Erythroblast (primary cell): ENCODE measurements around the gene PLGRKT.
"Not testable (repeated sequence)": the region's sequence is repeated elsewhere in the genome, so short reads cannot be mapped to it uniquely, and the experiment has no call there.

Experiments used
- DNase-seq, 2 experiments: peaks; one replicate each; lab custom pipeline; 2025; lab: John Stamatoyannopoulos, UW
- GATA1 ChIP-seq: IDR thresholded peaks from 2 replicates; pipeline ENCODE4 v1.6.1; 2011; ENCODE audit warnings: low read depth, mild to moderate bottlenecking, control low read depth, low read length, moderate library complexity
- POLR2A ChIP-seq: IDR thresholded peaks from 2 replicates; pipeline ENCODE4 v1.6.1; 2011; ENCODE audit warnings: mild to moderate bottlenecking, low read length

PLGRKT gene

GRCh38 chr9:5466766-5467165 lies 29.0 kb upstream of the PLGRKT start:
- no peak for DNase-seq
- no peak for TF ChIP-seq POLR2A
- TF ChIP-seq GATA1 = no peak

DNA sequence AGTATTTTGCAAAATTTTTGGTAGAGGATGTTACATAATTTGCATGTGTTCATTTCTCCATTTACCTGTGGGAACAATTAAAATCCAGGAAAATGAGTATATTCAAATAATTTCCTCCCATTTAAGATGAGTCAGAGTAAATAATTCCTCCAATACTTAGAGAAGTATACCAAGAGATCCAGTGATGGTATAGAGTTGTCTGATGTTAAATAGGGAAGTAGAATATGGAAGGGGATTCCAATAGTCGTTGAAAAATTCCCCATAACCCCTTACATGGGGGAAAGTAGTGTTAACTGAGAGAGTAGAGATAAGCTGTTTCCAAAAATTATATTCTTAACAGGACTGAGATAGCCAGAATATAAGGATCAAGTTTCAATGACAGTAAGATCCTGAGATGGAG lies 28.3 kb upstream of the PLGRKT start:
- TF ChIP-seq POLR2A (no peak), GATA1 (no peak)
- no peak for DNase-seq

GRCh38 chr9:5464831-5465330 lies 27.2 kb upstream of the PLGRKT start:
- DNase-seq = not testable (repeated sequence)

- no peak for DNase-seq
- no peak for TF ChIP-seq GATA1
- TF ChIP-seq POLR2A = no peak
Measured at GRCh38 chr9:5460157-5460556, 22.4 kb upstream of the PLGRKT start.

DNA sequence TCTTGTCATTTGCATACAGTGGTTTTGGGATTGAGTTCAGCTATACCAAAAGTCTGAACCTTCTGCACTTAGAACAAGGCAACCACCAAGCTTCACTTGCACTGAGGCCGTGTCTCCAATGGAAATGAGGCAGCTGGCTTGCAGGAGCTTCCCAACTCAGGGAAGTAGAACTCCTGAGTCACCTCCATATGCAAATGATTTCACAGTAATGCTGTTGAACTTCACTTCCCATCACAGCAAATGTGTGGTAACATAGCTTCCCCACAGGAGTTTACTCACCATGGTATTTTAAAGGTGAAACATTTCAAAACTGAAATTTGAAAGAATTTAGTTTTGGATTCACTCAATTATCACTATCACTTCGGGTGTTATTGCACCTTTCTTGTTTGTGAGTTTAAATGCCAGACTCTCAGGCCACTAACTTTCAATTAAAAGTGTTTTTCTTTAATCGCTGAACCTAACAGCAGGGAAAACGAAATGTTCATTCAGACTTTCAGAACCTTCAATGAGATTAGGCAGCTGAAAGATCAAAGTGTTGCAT lies 21.6 kb upstream of the PLGRKT start:
- peak in 1 of 2 experiments; percentile 13 for DNase-seq
- no peak for TF ChIP-seq GATA1
- TF ChIP-seq POLR2A = no peak

DNA sequence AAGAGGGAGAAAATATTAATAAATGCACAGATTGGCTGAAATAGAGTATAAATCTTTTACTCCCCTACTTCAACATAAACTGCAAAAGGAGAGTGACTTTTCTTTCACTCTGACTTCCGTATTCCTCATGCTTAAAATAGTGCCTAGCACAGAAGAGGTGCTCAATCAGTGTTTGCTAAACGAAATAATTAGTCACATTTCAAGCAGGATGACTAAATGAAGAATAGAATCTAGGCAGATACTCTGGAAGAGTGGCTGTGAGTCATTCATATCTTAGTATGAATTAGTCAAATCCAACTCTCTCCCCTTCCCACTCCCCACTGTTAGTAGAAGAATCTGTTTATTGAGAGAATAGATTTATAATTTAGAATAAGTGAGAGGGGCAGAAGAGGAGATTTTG lies 17.5 kb upstream of the PLGRKT start:
- TF ChIP-seq GATA1 = no peak
- no peak for TF ChIP-seq POLR2A
- DNase-seq = peak in 1 of 2 experiments; percentile 7

DNA sequence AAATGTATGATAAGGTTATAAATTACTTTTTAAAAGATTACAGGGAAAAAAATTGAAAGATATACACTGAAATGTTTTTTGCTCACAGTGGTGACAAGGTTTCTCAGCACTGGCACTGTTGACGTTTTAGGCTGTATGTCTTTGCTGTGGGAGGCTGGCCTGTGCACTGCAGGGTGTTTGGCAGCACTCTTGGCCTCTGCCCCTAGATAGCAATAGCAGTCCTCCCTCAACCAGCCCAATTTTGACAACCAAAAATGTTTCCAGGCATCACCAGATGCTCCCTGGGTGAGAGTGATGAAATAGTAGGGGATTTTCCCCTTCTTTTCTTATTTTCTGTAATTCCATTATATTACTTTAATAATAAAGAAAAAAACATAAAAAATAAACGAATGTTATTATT lies 15.9 kb upstream of the PLGRKT start:
- peak in 1 of 2 experiments; percentile 16 for DNase-seq
- TF ChIP-seq GATA1 (no peak), POLR2A (peak; percentile 29)

GRCh38 chr9:5453004-5453403 lies 15.3 kb upstream of the PLGRKT start:
- DNase-seq = peak; percentile 8 to 21
- TF ChIP-seq POLR2A (no peak), GATA1 (no peak)

GRCh38 chr9:5452286-5452609 lies 14.5 kb upstream of the PLGRKT start:
- TF ChIP-seq POLR2A (no peak), GATA1 (no peak)

GRCh38 chr9:5450359-5451091 lies 12.8 kb upstream of the PLGRKT start, which contains the start of gene CD274:
TSS of gene CD274 (plus strand) at chr9:5450542. CDS start at chr9:5456114, 5,572 bp downstream.
- DNase-seq = peak; percentile 87 to 91
- TF ChIP-seq POLR2A (peak; percentile 75), GATA1 (no peak)

More at GRCh38 chr9:5452286-5452609, 14.5 kb upstream of the PLGRKT start:
- no peak for DNase-seq

DNA sequence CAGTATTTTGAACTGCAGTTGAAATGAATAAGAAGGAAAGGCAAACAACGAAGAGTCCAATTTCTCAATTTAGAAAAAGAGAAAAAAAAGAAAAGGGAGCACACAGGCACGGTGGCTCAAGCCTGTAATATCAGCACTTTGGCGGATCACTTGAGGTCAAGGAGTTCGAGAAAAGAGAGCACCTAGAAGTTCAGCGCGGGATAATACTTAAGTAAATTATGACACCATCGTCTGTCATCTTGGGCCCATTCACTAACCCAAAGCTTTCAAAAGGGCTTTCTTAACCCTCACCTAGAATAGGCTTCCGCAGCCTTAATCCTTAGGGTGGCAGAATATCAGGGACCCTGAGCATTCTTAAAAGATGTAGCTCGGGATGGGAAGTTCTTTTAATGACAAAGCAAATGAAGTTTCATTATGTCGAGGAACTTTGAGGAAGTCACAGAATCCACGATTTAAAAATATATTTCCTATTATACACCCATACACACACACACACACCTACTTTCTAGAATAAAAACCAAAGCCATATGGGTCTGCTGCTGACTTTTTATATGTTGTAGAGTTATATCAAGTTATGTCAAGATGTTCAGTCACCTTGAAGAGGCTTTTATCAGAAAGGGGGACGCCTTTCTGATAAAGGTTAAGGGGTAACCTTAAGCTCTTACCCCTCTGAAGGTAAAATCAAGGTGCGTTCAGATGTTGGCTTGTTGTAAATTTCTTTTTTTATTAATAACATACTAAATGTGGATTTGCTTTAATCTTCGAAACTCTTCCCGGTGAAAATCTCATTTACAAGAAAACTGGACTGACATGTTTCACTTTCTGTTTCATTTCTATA lies 12.0 kb upstream of the PLGRKT start:
- TF ChIP-seq POLR2A = no peak
- TF ChIP-seq GATA1 = no peak
- DNase-seq = peak in 1 of 2 experiments; percentile 41

DNA sequence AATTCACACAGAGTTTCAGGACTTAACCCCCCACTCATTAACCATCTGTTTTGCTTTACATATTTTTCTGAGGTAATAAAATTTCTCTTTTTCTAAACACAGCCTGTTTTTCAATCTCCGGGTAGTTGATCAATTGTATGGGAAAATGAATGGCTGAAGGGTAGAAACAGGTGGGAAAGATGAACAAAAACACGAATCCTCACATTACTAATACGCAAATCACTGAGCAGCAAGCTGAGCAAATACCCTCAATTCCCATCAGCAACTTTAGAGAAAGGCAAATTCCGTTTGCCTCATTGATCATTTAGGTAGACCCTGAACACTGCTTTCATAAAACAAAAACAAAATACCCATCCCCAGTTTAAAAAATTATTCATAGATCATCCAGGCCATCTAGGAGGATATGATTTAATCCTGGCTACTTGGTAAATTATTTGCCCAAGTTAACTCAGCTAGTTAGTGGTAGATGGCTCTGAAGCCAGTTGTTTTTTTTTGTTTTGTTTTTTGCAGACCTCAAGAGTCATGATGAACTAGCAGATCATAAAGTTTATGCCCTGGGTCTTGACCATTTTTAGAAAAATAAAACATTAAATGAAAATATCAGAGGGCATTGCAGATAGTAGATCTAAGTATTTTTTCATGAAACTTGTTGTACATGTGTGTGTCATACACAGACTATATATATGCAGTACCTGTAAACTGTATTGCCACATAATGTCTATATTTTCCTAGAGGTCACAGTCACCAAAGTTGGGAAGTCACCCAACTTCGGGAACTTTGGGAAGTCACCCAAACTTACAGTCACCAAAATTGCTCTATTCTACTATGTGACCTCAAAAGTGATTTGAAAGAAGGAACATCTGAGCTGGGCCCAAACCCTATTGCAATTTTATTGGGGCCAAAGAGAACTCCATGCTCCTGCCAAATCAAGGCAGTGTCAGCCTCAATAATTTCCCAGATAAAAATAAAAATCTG lies 11.0 kb upstream of the PLGRKT start:
- no peak for TF ChIP-seq POLR2A
- TF ChIP-seq GATA1 = no peak
- DNase-seq = no peak

DNA sequence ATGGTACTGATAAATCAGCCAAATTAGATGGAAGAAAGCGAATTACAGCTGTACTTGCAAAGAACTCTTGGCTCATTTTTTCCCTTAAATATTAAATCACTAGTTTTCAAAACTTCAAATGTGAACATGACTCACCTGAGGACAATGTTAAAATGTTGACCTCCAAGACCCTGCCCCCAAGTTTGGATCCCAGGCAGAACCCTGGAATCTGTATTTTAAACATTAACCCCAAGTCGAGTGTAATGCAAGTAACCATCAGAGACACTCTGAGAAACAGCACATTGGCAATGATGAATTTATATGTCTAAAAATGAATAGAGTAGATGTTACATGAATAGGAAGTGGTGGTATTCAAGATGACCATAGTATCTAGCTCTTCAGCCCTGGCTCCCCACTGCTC lies 10.3 kb upstream of the PLGRKT start:
- DNase-seq = no peak
- TF ChIP-seq POLR2A = no peak
- TF ChIP-seq GATA1 = no peak
